GM23338 (cell line): ENCODE results near the gene ST6GALNAC3. TPM values are rescaled to one million over a fixed set of nuclear protein-coding genes. Genes with fewer than 3 reads are reported as not detected.

Experiments used
- ATAC-seq: fragments of 200-7000 bp; cut with Tn5 transposase; 3 replicates; pipeline ENCODE4 v1.9.1; 2020
- DNase-seq: peaks from one replicate; pipeline ENCODE4 v3.0.0-alpha.2; 2015; ENCODE audit warnings: low spot score
- H2AFZ ChIP-seq: fragments of 200-600 bp; sonication (generic); 2 replicates; pipeline ENCODE4 v1.8.0; 2016; ENCODE audit warnings: antibody characterized with exemption, mild to moderate bottlenecking, moderate library complexity
- H3F3A ChIP-seq: fragments of 200-600 bp; sonication (generic); replicated peaks from 2 replicates; pipeline ENCODE4 v1.8.0; 2017; ENCODE audit warnings: antibody characterized with exemption, mixed run types, low read depth
- H3K27ac ChIP-seq: fragments of 200-600 bp; sonication (generic); 2 replicates; pipeline ENCODE4 v1.6.1; 2016; ENCODE audit warnings: low read depth
- H3K27me3 ChIP-seq: fragments of 200-600 bp; sonication (generic); 2 replicates; pipeline ENCODE4 v1.8.0; 2016; ENCODE audit warnings: mild to moderate bottlenecking, mixed run types, moderate library complexity; ENCODE audit not compliant: insufficient read depth
- H3K36me3 ChIP-seq: fragments of 200-600 bp; sonication (generic); 2 replicates; pipeline ENCODE4 v1.8.0; 2016; ENCODE audit warnings: mild to moderate bottlenecking; ENCODE audit not compliant: insufficient read depth
- H3K4me1 ChIP-seq: fragments of 200-600 bp; sonication (generic); 2 replicates; pipeline ENCODE4 v1.8.0; 2016; ENCODE audit warnings: mild to moderate bottlenecking, moderate library complexity; ENCODE audit not compliant: insufficient read depth
- H3K4me2 ChIP-seq: fragments of 200-600 bp; sonication (generic); 2 replicates; pipeline ENCODE4 v1.7.1; 2017; ENCODE audit warnings: mixed run types
- H3K4me3 ChIP-seq: fragments of 200-600 bp; sonication (generic); 2 replicates; pipeline ENCODE4 v1.6.1; 2016; ENCODE audit warnings: mixed run types
- H3K79me2 ChIP-seq: fragments of 200-600 bp; sonication (generic); replicated peaks from 2 replicates; pipeline ENCODE4 v1.8.0; 2017; ENCODE audit warnings: mild to moderate bottlenecking; ENCODE audit not compliant: insufficient read depth
- H3K9me2 ChIP-seq: fragments of 200-600 bp; sonication (generic); 2 replicates; pipeline ENCODE4 v1.8.0; 2017; ENCODE audit not compliant: insufficient read depth
- H4K20me1 ChIP-seq: fragments of 200-600 bp; sonication (generic); replicated peaks from 2 replicates; pipeline ENCODE4 v1.8.0; 2017; ENCODE audit warnings: mild to moderate bottlenecking; ENCODE audit not compliant: insufficient read depth
- H3K27ac Mint-ChIP-seq: 2 replicates; pipeline ENCODE4 v1.8.0; 2020; ENCODE audit warnings: inconsistent platforms, mild to moderate bottlenecking, moderate library complexity, mixed read lengths
- H3K27me3 Mint-ChIP-seq: 3 replicates; pipeline ENCODE4 v1.8.0; 2022; ENCODE audit warnings: low read depth, mild to moderate bottlenecking, moderate library complexity, mixed read lengths, inconsistent platforms; ENCODE audit not compliant: insufficient read depth, poor library complexity
- H3K36me3 Mint-ChIP-seq: 3 replicates; pipeline ENCODE4 v1.8.0; 2021; ENCODE audit warnings: low read depth, mild to moderate bottlenecking, inconsistent platforms, moderate library complexity, mixed read lengths
- H3K4me1 Mint-ChIP-seq: 3 replicates; pipeline ENCODE4 v1.8.0; 2020; ENCODE audit warnings: mild to moderate bottlenecking, inconsistent platforms, mixed read lengths
- H3K4me3 Mint-ChIP-seq: 3 replicates; pipeline ENCODE4 v1.8.0; 2021; ENCODE audit warnings: moderate library complexity, mild to moderate bottlenecking, inconsistent platforms, mixed read lengths
- H3K9me3 Mint-ChIP-seq: 3 replicates; pipeline ENCODE4 v1.8.0; 2020; ENCODE audit warnings: moderate library complexity, mild to moderate bottlenecking, inconsistent platforms, mixed read lengths
- CREB1 ChIP-seq: fragments of 250-450 bp; sonication (Bioruptor Pico); IDR thresholded peaks from 2 replicates; pipeline ENCODE4 v1.5.0; 2020; ENCODE audit warnings: low read depth, mild to moderate bottlenecking, moderate library complexity
- EZH2 ChIP-seq: fragments of 200-600 bp; sonication (generic); IDR thresholded peaks from one replicate; pipeline ENCODE4 v1.8.0; 2017; ENCODE audit warnings: antibody characterized with exemption, mild to moderate bottlenecking, low read depth; ENCODE audit not compliant: unreplicated experiment
- POLR2AphosphoS5 ChIP-seq: IDR thresholded peaks from 2 replicates; pipeline ENCODE4 v1.6.1; 2016; ENCODE audit warnings: antibody characterized with exemption, low read depth
- STAT1 ChIP-seq: IDR thresholded peaks from one replicate; pipeline ENCODE4 v1.6.1; 2016; ENCODE audit warnings: antibody characterized with exemption; ENCODE audit not compliant: unreplicated experiment
- ZNF114 ChIP-seq: fragments of 250-450 bp; sonication (Bioruptor Pico); IDR thresholded peaks from 2 replicates; pipeline ENCODE4 v1.5.0; 2020; ENCODE audit warnings: mild to moderate bottlenecking, moderate library complexity
- ZNF331 ChIP-seq: fragments of 250-450 bp; sonication (Bioruptor Pico); IDR thresholded peaks from 2 replicates; pipeline ENCODE4 v1.5.0; 2020; ENCODE audit warnings: low read depth, mild to moderate bottlenecking, moderate library complexity
- ZNF462 ChIP-seq: fragments of 250-450 bp; sonication (Bioruptor Pico); IDR thresholded peaks from 2 replicates; pipeline ENCODE4 v1.5.0; 2020; ENCODE audit warnings: mild to moderate bottlenecking, moderate library complexity
- polyA plus RNA-seq: library from polyadenylated mRNA; unstranded; fragments of >200 nt; fragmentation: Nextera tagmentation; extraction: Ambion mirVana; gene quantifications from 2 replicates; pipeline ENCODE4 v1.2.1, GENCODE V29; 2016
- total RNA-seq: library from RNA; depleted of rRNA; stranded (reverse); fragments of >200 nt; shearing (Covaris generic); gene quantifications from 2 replicates; pipeline ENCODE4 v1.2.3, GENCODE V29; 2014
- TF ChIP-seq, protein P1 (sequence below): IDR thresholded peaks from one replicate; pipeline ENCODE4 v1.6.1; 2018; ENCODE audit warnings: antibody characterized with exemption; ENCODE audit not compliant: unreplicated experiment
- TF ChIP-seq, protein P2 (sequence below), 2 experiments: fragments of 200-600 bp in 1 of 2; sonication (generic) in 1 of 2; conservative IDR thresholded peaks; 2 replicates each; pipeline versions ENCODE4 v1.5.1 to v1.6.1; 2016 to 2017; ENCODE audit warnings: antibody characterized with exemption in 2 of 2, low read depth in 2 of 2, mild to moderate bottlenecking in 2 of 2, moderate library complexity in 1 of 2

ST6GALNAC3 gene
- total and polyA plus RNA-seq, 2 experiments from 2014 or later, result 4.7 to 11.6 TPM

DNA sequence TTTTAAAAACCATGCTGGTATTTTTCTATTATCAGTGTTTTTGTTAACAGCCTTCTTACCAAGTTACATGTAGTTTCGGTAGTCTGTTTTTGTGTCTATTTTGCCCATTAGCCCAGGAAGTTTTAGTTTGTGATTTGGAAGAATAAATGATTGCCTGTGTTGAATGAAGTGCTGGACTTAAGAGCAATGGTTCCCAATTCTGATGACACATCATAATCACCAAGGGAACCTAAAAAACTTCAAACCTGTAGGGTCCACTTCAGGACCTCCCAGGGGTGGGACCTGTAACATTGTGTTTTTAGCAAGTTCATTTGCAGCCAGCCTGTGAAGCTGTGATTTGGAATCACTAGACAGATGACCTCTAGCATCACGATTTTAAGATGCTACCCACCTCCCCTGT lies 43.0 kb upstream of the ST6GALNAC3 start (continued):
- TF ChIP-seq, protein P1, sequence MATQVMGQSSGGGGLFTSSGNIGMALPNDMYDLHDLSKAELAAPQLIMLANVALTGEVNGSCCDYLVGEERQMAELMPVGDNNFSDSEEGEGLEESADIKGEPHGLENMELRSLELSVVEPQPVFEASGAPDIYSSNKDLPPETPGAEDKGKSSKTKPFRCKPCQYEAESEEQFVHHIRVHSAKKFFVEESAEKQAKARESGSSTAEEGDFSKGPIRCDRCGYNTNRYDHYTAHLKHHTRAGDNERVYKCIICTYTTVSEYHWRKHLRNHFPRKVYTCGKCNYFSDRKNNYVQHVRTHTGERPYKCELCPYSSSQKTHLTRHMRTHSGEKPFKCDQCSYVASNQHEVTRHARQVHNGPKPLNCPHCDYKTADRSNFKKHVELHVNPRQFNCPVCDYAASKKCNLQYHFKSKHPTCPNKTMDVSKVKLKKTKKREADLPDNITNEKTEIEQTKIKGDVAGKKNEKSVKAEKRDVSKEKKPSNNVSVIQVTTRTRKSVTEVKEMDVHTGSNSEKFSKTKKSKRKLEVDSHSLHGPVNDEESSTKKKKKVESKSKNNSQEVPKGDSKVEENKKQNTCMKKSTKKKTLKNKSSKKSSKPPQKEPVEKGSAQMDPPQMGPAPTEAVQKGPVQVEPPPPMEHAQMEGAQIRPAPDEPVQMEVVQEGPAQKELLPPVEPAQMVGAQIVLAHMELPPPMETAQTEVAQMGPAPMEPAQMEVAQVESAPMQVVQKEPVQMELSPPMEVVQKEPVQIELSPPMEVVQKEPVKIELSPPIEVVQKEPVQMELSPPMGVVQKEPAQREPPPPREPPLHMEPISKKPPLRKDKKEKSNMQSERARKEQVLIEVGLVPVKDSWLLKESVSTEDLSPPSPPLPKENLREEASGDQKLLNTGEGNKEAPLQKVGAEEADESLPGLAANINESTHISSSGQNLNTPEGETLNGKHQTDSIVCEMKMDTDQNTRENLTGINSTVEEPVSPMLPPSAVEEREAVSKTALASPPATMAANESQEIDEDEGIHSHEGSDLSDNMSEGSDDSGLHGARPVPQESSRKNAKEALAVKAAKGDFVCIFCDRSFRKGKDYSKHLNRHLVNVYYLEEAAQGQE, result no peak

DNA sequence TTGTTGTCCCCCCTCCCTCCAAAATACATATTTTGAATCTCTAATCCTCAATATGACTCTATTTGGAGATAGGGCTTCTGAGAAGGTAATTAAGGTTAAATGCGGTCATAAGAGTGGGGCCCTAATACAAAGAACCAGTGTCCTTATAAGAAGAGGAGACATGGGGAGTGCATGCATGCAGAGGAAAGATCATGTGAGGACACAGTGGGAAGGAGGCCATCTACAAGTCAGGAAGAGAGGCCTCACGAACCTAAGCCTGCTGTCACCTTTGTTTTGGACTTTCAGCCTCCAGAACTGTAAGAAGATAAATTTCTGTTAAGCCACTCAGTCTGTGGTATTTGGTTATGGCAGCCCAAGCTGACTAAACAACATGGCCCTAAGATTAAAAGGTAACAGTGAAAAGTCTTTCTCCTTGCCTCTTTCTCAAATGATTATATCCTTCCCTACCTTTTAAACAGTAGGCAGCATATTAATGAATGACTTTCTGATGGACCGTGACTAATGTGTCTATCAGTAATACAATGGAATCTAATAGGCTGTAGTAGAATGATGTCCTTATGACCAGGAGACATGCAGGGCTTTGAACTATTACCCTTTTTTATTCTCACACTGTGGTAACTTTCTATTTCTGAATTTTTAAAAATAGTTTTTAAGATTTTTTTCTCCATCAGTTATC lies 40.6 kb upstream of the ST6GALNAC3 start:
- peaks cover 35% of the 10 kb centered on the region for H3K4me1 Mint-ChIP-seq
- H3K27me3 Mint-ChIP-seq, result no peaks in the 10 kb centered on the region
- no peak for ATAC-seq
- no peak for TF ChIP-seq ZNF331 (CRISPR knock-in tag)
- no peak for TF ChIP-seq EZH2
- no peak for TF ChIP-seq ZNF462 (CRISPR knock-in tag)
- TF ChIP-seq POLR2AphosphoS5, result no peak
- no peak for TF ChIP-seq STAT1
- TF ChIP-seq, protein P2, sequence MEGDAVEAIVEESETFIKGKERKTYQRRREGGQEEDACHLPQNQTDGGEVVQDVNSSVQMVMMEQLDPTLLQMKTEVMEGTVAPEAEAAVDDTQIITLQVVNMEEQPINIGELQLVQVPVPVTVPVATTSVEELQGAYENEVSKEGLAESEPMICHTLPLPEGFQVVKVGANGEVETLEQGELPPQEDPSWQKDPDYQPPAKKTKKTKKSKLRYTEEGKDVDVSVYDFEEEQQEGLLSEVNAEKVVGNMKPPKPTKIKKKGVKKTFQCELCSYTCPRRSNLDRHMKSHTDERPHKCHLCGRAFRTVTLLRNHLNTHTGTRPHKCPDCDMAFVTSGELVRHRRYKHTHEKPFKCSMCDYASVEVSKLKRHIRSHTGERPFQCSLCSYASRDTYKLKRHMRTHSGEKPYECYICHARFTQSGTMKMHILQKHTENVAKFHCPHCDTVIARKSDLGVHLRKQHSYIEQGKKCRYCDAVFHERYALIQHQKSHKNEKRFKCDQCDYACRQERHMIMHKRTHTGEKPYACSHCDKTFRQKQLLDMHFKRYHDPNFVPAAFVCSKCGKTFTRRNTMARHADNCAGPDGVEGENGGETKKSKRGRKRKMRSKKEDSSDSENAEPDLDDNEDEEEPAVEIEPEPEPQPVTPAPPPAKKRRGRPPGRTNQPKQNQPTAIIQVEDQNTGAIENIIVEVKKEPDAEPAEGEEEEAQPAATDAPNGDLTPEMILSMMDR (conservative IDR thresholded peaks at IDR 0.05; ENCODE audit: low read depth in 2 of 2), result no peak
- TF ChIP-seq ZNF114 (CRISPR knock-in tag), result no peak
- TF ChIP-seq, protein P1, result no peak
- no peak for TF ChIP-seq CREB1 (CRISPR knock-in tag)

More for the DNA sequence above, 40.6 kb upstream of the ST6GALNAC3 start:
- no peak overlapping the region for H3K4me3 Mint-ChIP-seq
- no peaks in the 10 kb centered on the region for H3K36me3 ChIP-seq
- no peak overlapping the region for H3K27ac ChIP-seq
- no peak overlapping the region for H2AFZ ChIP-seq
- H3K4me2 ChIP-seq, result no peak overlapping the region
- no peaks in the 10 kb centered on the region for H3F3A ChIP-seq
- H3K27me3 ChIP-seq, result no peaks in the 10 kb centered on the region
- DNase-seq, result no peak
- H3K36me3 Mint-ChIP-seq, result no peaks in the 10 kb centered on the region
- H3K27ac Mint-ChIP-seq, result no peak overlapping the region
- peaks cover 26% of the 10 kb centered on the region for H3K4me1 ChIP-seq
- no peaks in the 10 kb centered on the region for H3K79me2 ChIP-seq
- H4K20me1 ChIP-seq, result no peaks in the 10 kb centered on the region
- peaks cover 4% of the 10 kb centered on the region; the same call in 2 of the 3 replicates for H3K9me3 Mint-ChIP-seq
- H3K9me2 ChIP-seq, result no peaks in the 10 kb centered on the region; the same call in 1 of the 2 replicates
- H3K4me3 ChIP-seq, result no peak overlapping the region
